CD4-positive, alpha-beta T cell treated with Interleukin-6 for 4 hours (primary cell): ENCODE data around the gene AP3S1.
"Not testable (repeated sequence)": the region's sequence is repeated elsewhere in the genome, so short reads cannot be mapped to it uniquely, and the experiment has no call there.

Experiments
- DNase-seq: peaks from one replicate; pipeline ENCODE4 v3.0.0-alpha.2; 2020; ENCODE audit warnings: mixed read lengths

Gene AP3S1

DNA sequence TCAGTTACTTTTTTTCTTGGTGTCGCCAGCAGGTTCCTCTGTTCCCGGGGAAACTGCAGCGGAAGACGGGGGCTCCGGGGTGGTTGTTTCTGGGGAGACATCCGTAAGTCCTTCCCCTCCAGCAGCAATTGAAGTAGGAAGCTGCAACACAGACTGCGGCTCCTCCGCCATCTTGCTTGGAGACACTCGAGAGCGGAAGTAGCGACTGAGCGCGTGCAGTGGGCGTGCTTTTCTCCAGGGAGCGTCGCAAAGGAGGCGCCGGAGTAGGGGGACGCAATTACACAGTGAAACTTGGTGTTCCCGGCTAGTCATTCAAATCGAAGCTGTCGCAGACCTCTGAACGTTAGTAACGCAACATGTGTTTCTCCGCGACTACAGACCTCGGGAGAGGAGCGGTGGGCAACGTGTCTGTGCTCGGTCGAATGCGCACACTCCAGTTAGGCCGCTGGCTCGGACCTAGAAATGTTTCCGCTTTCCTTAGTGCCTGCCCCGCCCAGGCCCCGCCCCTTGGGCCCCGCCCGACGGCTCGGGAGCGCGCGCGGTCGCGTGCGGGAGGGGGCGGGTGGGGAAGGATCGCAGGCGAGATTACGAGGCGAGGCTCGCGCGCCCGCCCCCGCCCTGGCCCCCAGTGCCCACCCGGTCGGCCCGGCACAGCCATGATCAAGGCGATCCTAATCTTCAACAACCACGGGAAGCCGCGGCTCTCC is at the start of gene AP3S1, which contains the start of gene ATG12:
AP3S1 (plus strand) TSS at position 554 of the 707 bp plus-strand sequence; CDS start at position 657, 103 bp downstream.
ATG12 (minus strand) TSS at position 184 of the 707 bp plus-strand sequence; CDS start at position 171, 13 bp downstream.
- peak; percentile 90 for DNase-seq

GRCh38 chr5:115795700-115796099 is 46.0 kb upstream of the AP3S1 start:
- no peak for DNase-seq

DNA sequence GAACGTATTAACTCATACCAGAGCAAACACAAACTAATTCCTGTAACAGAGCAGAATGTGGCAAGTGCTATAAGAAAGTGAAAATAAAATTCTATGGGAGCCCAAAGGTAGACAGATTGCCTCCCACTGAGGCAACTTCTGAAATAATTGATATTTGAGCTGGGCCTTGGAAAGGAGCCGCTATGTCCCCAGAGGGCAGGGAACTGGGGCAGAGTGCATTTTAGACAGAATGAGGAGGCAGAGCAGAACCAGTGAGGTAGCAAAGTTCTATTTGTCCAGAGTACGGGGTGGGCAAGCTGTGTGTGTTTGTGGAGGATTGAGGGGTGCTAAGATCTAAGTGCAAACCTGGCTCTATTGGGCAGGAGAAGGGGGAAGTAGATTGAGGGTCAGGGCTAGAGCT is 45.1 kb upstream of the AP3S1 start:
- no peak for DNase-seq

DNA sequence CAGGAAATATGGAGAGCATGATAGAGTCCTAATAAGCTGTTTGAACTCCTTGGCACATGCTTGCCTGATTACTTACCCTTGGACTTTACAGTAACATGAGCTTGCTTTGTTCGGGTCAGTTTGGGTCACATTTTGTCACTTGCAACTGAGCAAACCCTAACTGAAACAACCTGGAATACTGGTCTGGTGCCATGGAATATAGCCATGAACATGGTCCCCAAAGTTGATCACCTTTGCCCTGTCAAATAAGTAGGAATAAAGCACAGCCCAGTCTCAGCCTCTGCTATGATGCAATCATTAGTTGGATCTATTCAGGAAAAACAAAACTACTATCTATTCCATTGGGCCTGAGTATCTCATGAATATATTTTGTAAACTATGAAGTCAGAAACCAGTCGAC is 43.5 kb upstream of the AP3S1 start:
- DNase-seq: no peak

DNA sequence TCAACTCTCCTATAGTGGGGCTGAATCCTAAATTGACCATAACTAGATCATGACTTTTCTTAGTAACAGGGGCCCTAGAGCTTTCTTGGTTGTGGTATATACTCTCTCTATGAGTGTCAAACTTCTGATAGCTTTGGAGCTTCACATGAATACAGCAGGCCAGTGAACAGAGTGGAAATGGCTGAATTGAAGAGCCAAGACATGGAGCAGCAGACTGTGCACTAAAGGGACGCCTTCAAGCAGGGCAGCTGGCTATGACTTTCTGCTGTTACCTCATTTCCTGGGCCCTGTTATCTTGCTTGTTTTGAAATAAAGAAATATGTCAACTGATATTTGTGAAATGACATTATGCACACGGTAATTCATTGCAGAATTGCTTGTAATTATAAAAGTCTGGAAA is 41.6 kb upstream of the AP3S1 start:
- DNase-seq: no peak

DNA sequence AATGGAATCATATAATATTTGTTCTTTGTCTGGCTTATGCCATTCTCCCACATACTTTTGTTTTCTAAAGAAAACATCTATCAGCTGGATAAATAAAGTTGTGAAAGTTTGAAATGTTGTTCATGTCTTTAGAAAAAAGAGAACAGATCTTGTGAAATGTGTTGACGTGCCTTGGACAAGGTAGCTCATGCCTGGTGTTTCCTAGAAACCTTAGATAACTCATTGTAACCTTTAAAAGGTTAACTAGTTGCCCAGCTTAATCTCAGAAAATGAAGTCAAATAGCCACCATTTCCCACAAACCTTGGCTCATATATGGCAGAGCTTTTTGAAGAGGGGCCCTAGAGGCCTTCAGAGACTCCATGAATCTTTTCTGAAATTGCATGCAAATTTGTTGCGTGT is 40.6 kb upstream of the AP3S1 start:
- DNase-seq: no peak

DNA sequence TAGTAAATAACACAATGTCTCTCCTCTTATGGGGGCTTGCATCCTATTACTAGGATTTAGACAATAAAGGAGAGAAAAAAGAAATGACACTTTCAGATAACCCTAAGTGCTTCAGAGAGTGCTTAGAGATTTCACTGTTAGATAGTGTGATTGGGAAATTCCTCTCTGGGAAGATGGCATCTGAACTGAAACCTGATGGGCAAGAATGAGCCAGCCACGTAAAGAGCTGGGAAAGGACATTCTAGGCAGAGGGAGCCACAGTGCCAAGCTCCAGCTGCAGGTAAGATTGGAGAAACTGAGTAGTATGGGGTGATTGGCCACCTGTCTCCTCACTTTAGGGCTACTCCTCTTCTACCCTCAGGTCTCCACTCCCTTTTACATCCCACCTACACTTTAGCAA is 39.8 kb upstream of the AP3S1 start:
- DNase-seq: no peak

GRCh38 chr5:115806986-115807653 is 34.6 kb upstream of the AP3S1 start:
- no peak for DNase-seq

- no peak for DNase-seq
These were observed 34.1 kb upstream of the AP3S1 start for GRCh38 chr5:115807654-115808052.

GRCh38 chr5:115808066-115808465 is 33.7 kb upstream of the AP3S1 start:
- not testable (repeated sequence) for DNase-seq

DNA sequence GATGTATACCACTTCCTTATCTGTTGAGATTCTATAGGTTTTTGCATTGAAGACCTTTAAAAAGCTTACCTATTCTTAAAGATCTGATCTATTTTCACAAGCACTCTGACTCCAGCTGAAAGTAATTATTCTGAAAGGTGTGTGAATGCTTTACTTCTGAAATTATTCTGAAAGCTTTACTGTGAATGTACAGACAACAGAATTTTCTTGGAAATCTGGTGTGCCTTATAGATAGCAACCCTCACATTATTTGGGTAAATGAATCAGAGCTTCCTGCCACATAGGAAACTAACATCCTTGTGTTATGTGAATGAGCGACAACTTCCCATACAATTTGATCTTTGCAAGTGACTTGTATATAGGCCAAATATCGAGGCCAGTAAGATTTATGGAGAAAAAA is 31.8 kb upstream of the AP3S1 start:
- DNase-seq: no peak

GRCh38 chr5:115810761-115811160 is 31.0 kb upstream of the AP3S1 start:
- no peak for DNase-seq

DNA sequence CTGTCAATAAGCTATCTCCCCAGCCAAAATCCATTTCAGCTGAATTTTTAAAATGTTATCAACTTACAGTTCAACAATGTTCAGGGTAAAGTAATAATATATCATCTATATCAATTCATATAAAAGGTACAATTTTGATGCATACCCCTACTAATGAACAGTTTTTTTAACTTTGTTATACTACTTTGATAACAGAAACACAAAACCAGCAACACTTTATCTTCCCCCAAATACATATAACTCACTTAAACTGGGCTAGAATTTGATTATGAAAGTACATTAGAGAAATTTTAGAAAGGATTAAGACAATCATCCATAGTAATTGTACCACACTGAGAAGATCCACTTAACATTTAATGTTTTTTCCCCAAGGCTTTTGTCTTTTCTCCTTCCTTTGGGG is 30.3 kb upstream of the AP3S1 start:
- no peak for DNase-seq

- no peak for DNase-seq
These were observed 29.4 kb upstream of the AP3S1 start for GRCh38 chr5:115812372-115812771.

GRCh38 chr5:115813719-115814118 is 28.0 kb upstream of the AP3S1 start:
- DNase-seq: no peak

DNA sequence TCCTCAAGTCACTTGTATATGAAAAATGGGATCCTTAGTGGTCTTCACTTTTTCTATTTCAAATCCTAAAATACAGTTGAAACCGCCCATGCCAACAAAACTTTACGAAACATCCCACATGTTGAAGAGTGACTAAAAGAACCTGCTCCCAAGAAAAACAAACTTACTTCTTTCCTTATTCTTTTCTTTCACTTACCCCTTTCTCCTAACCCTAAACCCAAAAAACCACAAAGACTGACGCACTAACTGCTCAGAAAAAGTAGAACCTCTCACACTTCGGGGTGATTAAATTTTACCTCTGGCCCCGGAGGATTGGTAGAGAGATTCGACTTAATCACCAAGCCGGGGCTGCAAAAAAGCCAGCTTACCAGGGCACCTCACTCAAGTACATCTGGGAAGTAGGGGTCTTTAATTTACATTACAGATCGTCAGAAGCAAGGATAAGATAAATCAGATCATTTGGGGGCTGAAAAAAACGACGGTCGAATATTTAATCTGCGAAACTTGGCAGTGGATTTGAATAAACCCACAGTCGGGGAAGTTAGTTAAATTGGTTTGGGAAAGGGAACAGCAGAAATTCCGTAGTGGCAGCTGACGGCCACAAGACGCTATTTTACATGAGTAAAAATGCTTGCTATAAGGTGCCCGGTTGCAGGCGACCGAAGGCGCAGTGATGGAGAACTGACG is 26.6 kb upstream of the AP3S1 start:
- no peak for DNase-seq

DNA sequence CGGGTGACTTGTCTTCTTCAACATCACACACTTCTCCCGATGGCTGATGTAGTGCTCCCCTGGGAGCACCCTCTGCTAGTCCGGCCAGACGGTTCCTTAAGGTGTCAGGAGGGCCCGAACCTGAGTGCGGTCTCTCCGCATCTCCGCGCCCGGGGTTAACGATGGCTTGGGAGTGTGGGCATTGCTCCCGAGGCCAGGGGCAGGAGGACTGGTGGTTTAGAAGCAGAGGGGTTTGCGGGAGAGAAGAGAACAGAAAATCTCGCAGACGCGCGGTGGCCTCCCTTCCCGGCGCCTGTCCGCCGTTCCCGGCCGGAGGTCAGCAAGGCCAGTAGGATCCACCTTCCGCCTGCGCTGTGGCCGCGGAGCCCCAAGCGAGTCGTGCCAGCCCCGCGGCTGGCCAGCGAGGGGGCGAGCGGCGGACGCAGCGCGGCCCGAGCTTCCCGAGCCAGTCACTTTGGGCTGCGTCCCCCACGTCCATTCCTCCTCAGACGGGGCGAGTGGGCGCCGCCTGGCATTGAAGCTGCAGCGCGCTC is 26.0 kb upstream of the AP3S1 start:
- no peak for DNase-seq

DNA sequence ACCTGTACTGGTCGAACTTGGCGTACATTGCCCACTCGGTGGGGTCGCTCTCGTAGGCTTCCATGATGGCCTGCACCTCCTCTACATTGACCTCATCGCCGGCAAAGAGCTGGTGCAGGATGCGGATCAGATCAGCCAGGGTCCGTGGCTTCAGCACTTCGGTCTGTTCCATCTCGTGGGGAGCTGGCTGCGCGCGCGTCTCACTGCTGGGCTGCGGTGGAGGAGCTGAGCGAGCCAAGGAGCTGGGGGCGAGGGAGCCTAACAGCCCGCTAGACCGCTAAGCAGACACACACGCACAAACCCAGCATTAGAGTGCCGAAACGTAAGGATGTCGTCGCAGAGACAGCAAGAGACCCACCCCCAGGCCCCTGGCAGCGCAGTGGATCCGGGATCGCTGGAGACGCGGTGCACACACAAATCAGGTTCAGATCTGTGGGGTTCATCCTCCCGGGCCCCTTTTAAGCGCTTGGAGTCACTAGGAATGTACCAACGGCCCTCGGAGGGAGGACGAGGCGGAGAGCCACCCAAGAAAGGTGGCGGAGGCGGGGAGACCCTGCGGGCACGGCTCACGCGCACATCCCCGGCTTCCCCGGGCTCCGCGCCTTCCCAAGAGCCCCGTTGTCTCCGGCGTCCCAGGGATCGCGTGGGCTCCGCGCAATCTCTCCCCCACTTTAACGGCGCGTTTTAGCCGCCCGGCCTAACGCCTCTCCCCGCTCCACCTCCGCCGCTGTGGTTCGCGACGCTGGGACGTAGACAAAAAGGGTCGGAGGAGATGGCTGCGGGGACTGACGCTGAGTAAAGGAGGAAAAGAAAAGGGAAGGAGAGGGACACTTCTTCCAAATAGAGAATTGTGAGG is 25.3 kb upstream of the AP3S1 start, which contains the start of gene CDO1:
CDO1 (minus strand) TSS at position 434 of the 856 bp plus-strand sequence; CDS start at position 172, 262 bp downstream.
- no peak for DNase-seq

DNA sequence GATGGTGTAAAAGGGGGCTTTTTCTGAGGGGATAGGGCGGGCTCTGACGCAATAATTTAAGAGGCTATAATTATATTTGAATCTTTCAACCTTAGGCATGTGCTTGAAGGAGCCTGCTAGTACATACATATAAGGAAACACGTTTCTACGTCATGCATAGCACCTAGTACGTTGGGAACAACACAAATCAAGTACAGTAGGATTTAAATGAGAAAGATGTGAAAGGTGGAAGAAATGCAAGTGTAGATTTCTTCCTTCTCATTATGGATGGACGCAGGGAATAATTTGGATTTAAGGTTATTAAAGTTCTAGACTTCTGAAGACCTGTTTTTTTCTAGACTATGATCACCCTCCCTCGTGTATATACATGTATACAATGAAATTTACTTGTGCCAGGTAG is 24.3 kb upstream of the AP3S1 start:
- no peak for DNase-seq

DNA sequence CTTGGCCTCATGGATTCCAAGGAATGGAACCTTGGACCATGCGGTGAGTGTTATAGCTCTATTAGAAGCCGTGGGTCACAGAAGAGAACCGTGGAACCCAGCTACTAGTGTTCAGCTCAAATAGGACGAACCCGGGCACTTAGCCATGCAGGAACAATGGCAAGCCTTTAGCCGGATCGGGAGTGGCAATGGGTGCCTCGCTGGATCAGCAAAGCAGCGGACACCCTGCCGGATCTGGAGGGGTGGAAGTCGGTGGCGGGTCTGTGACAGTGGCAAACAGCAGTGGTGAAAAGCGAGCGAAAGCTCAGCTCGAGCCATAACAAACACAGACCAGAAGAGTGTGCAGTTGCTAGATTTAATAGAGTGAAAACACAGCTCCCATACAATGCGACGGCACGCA is 22.9 kb upstream of the AP3S1 start:
- no peak for DNase-seq

GRCh38 chr5:115820846-115821245 is 20.9 kb upstream of the AP3S1 start:
- no peak for DNase-seq

GRCh38 chr5:115824983-115825382 is 16.8 kb upstream of the AP3S1 start:
- DNase-seq: not testable (repeated sequence)

DNA sequence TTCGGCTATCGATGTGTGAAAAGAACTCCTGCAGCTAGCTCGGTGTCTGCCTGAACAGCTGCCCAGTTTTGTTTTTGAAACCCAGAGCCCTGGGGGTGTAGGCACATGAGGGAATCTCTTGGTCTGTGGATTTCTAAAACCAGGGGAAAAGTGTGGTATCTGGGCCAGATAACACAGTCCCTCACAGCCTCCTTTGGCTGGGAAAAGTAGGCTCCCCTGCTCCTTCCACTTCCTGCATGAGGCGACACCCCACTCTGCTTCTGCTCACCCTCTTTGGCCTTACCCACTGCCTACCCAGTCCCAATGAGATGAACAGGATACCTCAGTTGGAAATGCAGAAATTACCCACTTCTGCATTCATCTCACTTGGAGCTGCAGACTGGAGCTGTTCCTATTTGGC is 15.8 kb upstream of the AP3S1 start:
- no peak for DNase-seq
